ENCODE results near the gene CDC5L.

Gene CDC5L

DNA sequence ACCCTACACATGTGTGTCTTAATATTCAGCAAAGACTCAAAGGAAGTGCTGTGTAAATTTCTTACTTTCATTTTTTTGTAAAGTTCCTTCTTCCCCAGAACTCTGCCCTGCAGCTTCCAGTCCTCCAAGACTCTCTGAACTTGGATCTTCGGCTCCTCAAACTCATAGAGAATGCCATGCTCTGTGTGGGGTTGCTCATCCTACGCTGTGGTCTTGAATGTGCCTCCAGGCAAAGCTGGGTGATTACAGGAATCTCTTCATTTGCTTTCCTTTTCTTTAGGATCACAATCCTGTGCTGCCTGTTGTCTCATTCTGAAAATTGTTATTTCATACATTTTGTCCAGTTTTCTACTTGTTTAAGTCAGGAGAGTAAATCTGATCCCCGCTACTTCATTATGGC is 14.5 kb upstream of the CDC5L start:
- Histone ChIP-seq H3K9me3 (ENCODE audit: insufficient read depth, low read length) (no peaks in the 10 kb centered on the region), H3K4me2 (ENCODE audit: low read depth, low read length, poor library complexity, severe bottlenecking) (no peak overlapping the region), H3K27ac (ENCODE audit: low read depth, low read length) (no peak overlapping the region), H2AFZ (ENCODE audit: low read depth, low read length, severe bottlenecking) (no peak overlapping the region), H3K36me3 (ENCODE audit: low read length) (no peaks in the 10 kb centered on the region), H3K9me2 (replicated peaks; ENCODE audit: insufficient read depth, low read length) (no peaks in the 10 kb centered on the region), H3F3A (ENCODE audit: insufficient read depth) (no peaks in the 10 kb centered on the region), H3K4me3 (ENCODE audit: insufficient read depth, low read length, poor library complexity, severe bottlenecking) (no peak overlapping the region), H3K9ac (ENCODE audit: low read length) (no peak overlapping the region), H3K27me3 (ENCODE audit: low read length) (no peaks in the 10 kb centered on the region), H3K79me2 (ENCODE audit: insufficient read depth, low read length) (no peaks in the 10 kb centered on the region), H4K20me1 (ENCODE audit: low read depth, low read length) (no peaks in the 10 kb centered on the region)
- TF ChIP-seq EZH2phosphoT487 (conservative IDR thresholded peaks at IDR 0.05; ENCODE audit: low read length) = no peak
- TF ChIP-seq, protein P1, sequence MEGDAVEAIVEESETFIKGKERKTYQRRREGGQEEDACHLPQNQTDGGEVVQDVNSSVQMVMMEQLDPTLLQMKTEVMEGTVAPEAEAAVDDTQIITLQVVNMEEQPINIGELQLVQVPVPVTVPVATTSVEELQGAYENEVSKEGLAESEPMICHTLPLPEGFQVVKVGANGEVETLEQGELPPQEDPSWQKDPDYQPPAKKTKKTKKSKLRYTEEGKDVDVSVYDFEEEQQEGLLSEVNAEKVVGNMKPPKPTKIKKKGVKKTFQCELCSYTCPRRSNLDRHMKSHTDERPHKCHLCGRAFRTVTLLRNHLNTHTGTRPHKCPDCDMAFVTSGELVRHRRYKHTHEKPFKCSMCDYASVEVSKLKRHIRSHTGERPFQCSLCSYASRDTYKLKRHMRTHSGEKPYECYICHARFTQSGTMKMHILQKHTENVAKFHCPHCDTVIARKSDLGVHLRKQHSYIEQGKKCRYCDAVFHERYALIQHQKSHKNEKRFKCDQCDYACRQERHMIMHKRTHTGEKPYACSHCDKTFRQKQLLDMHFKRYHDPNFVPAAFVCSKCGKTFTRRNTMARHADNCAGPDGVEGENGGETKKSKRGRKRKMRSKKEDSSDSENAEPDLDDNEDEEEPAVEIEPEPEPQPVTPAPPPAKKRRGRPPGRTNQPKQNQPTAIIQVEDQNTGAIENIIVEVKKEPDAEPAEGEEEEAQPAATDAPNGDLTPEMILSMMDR (IDR thresholded peaks at IDR 0.05; ENCODE audit: insufficient read depth, low read length, poor library complexity, severe bottlenecking) = no peak

DNA sequence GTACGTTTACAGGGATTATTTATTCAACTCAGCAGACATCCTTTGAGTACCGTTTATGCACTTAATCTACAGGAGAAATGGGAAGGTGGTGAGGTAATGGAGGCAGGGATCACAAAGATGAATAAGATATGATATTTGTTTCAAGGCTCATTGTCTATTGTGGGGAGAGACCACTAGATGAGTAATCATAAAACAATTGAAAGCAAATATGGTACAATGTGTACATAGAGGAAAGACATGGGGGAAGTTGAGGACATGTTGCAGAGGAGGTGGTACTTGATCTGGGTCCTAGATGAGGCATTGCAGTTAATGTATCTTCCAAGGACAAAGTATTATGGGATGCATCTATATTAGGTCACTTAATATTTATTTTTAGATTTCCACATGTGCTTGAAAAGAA is 13.7 kb upstream of the CDC5L start:
- Histone ChIP-seq H3F3A (ENCODE audit: insufficient read depth) (no peaks in the 10 kb centered on the region), H4K20me1 (ENCODE audit: low read depth, low read length) (no peaks in the 10 kb centered on the region), H2AFZ (ENCODE audit: low read depth, low read length, severe bottlenecking) (no peak overlapping the region), H3K9ac (ENCODE audit: low read length) (no peak overlapping the region), H3K9me3 (ENCODE audit: insufficient read depth, low read length) (no peaks in the 10 kb centered on the region), H3K9me2 (replicated peaks; ENCODE audit: insufficient read depth, low read length) (no peaks in the 10 kb centered on the region), H3K27ac (ENCODE audit: low read depth, low read length) (no peak overlapping the region), H3K4me3 (ENCODE audit: insufficient read depth, low read length, poor library complexity, severe bottlenecking) (no peak overlapping the region), H3K79me2 (ENCODE audit: insufficient read depth, low read length) (no peaks in the 10 kb centered on the region), H3K27me3 (ENCODE audit: low read length) (no peaks in the 10 kb centered on the region), H3K36me3 (ENCODE audit: low read length) (no peaks in the 10 kb centered on the region), H3K4me2 (ENCODE audit: low read depth, low read length, poor library complexity, severe bottlenecking) (no peak overlapping the region)
- TF ChIP-seq, protein P1 (IDR thresholded peaks at IDR 0.05; ENCODE audit: insufficient read depth, low read length, poor library complexity, severe bottlenecking) = no peak

DNA sequence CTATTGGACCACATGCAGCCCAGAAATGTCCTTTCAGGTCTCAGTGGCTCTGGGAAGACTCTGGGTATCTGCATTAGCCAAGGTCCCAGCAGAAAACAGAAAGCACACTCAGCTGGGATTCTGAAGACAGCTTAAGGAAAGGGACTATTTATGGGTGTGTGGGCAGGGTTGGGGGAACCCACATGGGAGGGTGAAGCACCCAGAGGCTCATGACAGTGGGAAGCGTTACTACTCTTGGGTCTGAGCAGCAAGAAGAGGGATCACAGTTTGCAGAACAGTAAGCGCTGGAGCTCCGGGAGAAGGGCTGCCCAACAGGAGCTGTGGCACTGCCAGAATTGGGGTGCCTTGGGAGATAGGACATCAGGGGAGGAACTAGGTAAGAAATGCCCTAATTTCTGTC is 12.4 kb upstream of the CDC5L start:
- H3K9me3 ChIP-seq (ENCODE audit: insufficient read depth, low read length) = no peaks in the 10 kb centered on the region
- no peaks in the 10 kb centered on the region for H3F3A ChIP-seq (ENCODE audit: insufficient read depth)
- H3K27me3 ChIP-seq (ENCODE audit: low read length) = no peaks in the 10 kb centered on the region
- no peak overlapping the region for H3K9ac ChIP-seq (ENCODE audit: low read length)
- no peaks in the 10 kb centered on the region for H3K79me2 ChIP-seq (ENCODE audit: insufficient read depth, low read length)
- no peak overlapping the region for H3K27ac ChIP-seq (ENCODE audit: low read depth, low read length)
- no peaks in the 10 kb centered on the region for H3K36me3 ChIP-seq (ENCODE audit: low read length)
- no peak for TF ChIP-seq EZH2phosphoT487 (conservative IDR thresholded peaks at IDR 0.05; ENCODE audit: low read length)
- TF ChIP-seq, protein P1 (IDR thresholded peaks at IDR 0.05; ENCODE audit: insufficient read depth, low read length, poor library complexity, severe bottlenecking) = no peak
- H2AFZ ChIP-seq (ENCODE audit: low read depth, low read length, severe bottlenecking) = no peak overlapping the region
- H3K4me3 ChIP-seq (ENCODE audit: insufficient read depth, low read length, poor library complexity, severe bottlenecking) = no peak overlapping the region
- no peak overlapping the region for H3K4me2 ChIP-seq (ENCODE audit: low read depth, low read length, poor library complexity, severe bottlenecking)
- H4K20me1 ChIP-seq (ENCODE audit: low read depth, low read length) = no peaks in the 10 kb centered on the region
- H3K9me2 ChIP-seq (replicated peaks; ENCODE audit: insufficient read depth, low read length) = no peaks in the 10 kb centered on the region

DNA sequence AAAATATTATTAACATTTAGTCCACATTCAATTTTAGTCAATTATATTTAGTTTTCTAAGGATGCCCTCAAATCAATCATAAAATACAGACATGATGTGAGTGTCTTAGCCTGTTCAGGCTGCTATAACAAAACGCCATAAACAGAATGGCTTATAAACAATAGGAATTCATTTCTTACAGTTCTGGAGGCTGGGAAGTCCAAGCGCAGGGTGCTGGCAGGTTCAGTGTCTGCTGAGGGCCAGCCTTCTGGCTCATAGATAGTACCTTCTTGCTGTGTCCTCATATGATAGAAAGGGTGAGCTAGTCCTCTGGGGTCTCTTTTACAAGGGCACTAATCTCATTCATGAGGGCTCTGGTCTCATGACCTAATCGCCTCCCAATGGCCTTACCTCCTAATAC is 10.0 kb upstream of the CDC5L start:
- no peak overlapping the region for H3K27ac ChIP-seq (ENCODE audit: low read depth, low read length)
- H3K36me3 ChIP-seq (ENCODE audit: low read length) = no peaks in the 10 kb centered on the region
- H4K20me1 ChIP-seq (ENCODE audit: low read depth, low read length) = no peaks in the 10 kb centered on the region
- H3K4me2 ChIP-seq (ENCODE audit: low read depth, low read length, poor library complexity, severe bottlenecking) = no peak overlapping the region
- no peaks in the 10 kb centered on the region for H3K27me3 ChIP-seq (ENCODE audit: low read length)
- no peaks in the 10 kb centered on the region for H3F3A ChIP-seq (ENCODE audit: insufficient read depth)
- H3K9ac ChIP-seq (ENCODE audit: low read length) = no peak overlapping the region
- H3K79me2 ChIP-seq (ENCODE audit: insufficient read depth, low read length) = no peaks in the 10 kb centered on the region
- TF ChIP-seq, protein P1 (IDR thresholded peaks at IDR 0.05; ENCODE audit: insufficient read depth, low read length, poor library complexity, severe bottlenecking) = no peak
- no peak for TF ChIP-seq EZH2phosphoT487 (conservative IDR thresholded peaks at IDR 0.05; ENCODE audit: low read length)
- no peak overlapping the region for H3K4me3 ChIP-seq (ENCODE audit: insufficient read depth, low read length, poor library complexity, severe bottlenecking)
- H3K9me3 ChIP-seq (ENCODE audit: insufficient read depth, low read length) = no peaks in the 10 kb centered on the region
- H3K9me2 ChIP-seq (replicated peaks; ENCODE audit: insufficient read depth, low read length) = no peaks in the 10 kb centered on the region
- no peak overlapping the region for H2AFZ ChIP-seq (ENCODE audit: low read depth, low read length, severe bottlenecking)
